Ovary (tissue), 3 donors: ENCODE results near the gene DYNC1H1.
"Not testable (repeated sequence)": the region's sequence is repeated elsewhere in the genome, so short reads cannot be mapped to it uniquely, and the experiment has no call there.

Experiments
- CTCF ChIP-seq, 3 donors: fragments of 450-650 bp in 2 of 3; fragments of 200-600 bp in 1 of 3; IDR thresholded peaks; one replicate each; pipeline versions ENCODE4 v1.5.1 to v1.8.0; 2016 to 2022; ENCODE audit warnings: antibody characterized with exemption in 3 of 3, mild to moderate bottlenecking in 1 of 3
- EP300 ChIP-seq: sonication (generic); formaldehyde crosslinking; IDR thresholded peaks from one replicate; pipeline ENCODE4 v1.6.1; 2017; ENCODE audit warnings: antibody characterized with exemption
- POLR2A ChIP-seq: fragments of 450-650 bp; IDR thresholded peaks from one replicate; pipeline ENCODE4 v1.6.1; 2017; ENCODE audit warnings: antibody characterized with exemption, mild to moderate bottlenecking, moderate library complexity
- donor health status: DM: no; HTN: no; CAD: no.

DNA sequence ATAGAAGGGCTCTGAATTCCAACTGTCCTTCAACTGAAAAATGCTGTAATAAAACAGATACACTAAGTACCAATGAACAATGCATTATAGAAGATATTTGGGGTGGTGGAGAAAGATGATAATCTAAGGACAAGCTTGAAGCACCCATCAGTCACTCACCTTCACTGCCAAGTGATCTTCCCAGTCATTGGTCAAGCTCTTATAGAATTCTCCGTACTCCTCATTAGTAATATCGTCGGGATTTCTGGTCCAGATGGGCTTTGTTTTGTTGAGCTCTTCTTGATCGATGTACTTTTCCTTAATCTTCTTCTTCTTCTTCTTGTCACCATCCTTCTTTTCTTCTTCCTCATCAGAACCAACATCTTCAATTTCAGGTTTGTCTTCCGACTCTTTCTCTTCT lies 120.1 kb downstream of the DYNC1H1 start:
- TF ChIP-seq POLR2A; CTCF (IDR thresholded peaks at IDR 0.05); EP300: not testable (repeated sequence)
